Trophoblast cell (in vitro differentiated cells and primary cell): ENCODE results near the gene TRIM4. TPM values are rescaled to one million over a fixed set of nuclear protein-coding genes. Genes with fewer than 3 reads are reported as not detected.
"Not testable (repeated sequence)": the region's sequence is repeated elsewhere in the genome, so short reads cannot be mapped to it uniquely, and the experiment has no call there.

Source experiments
- DNase-seq, 2 donors: peaks; one replicate each; pipeline ENCODE4 v3.0.0-alpha.2; 2016
- H2AFZ ChIP-seq: 2 replicates; pipeline ENCODE4 v1.6.1; 2013; ENCODE audit warnings: low read length, moderate library complexity, mild to moderate bottlenecking; ENCODE audit not compliant: insufficient read depth, poor library complexity
- H2AK5ac ChIP-seq: 2 replicates; pipeline ENCODE4 v1.6.1; 2013; ENCODE audit warnings: mild to moderate bottlenecking, low read length
- H2BK120ac ChIP-seq: 2 replicates; pipeline ENCODE4 v1.6.1; 2013; ENCODE audit warnings: low read length, mild to moderate bottlenecking, moderate library complexity; ENCODE audit not compliant: insufficient read depth, poor library complexity
- H2BK12ac ChIP-seq: 2 replicates; pipeline ENCODE4 v1.6.1; 2013; ENCODE audit warnings: mild to moderate bottlenecking, low read length, moderate library complexity
- H2BK5ac ChIP-seq: 2 replicates; pipeline ENCODE4 v1.6.1; 2013; ENCODE audit warnings: low read length, low read depth, moderate library complexity, mild to moderate bottlenecking; ENCODE audit not compliant: poor library complexity
- H3K14ac ChIP-seq: 2 replicates; pipeline ENCODE4 v1.6.1; 2013; ENCODE audit warnings: mild to moderate bottlenecking, low read length
- H3K18ac ChIP-seq: 2 replicates; pipeline ENCODE4 v1.6.1; 2013; ENCODE audit warnings: mild to moderate bottlenecking, low read length
- H3K23ac ChIP-seq: 2 replicates; pipeline ENCODE4 v1.6.1; 2013; ENCODE audit warnings: low read length
- H3K27ac ChIP-seq: 2 replicates; pipeline ENCODE4 v1.5.1; 2013; ENCODE audit warnings: low read depth, mild to moderate bottlenecking, inconsistent platforms, low read length, moderate library complexity
- H3K27me3 ChIP-seq: 2 replicates; pipeline ENCODE4 v1.6.1; 2013; ENCODE audit warnings: inconsistent platforms, mild to moderate bottlenecking, low read length, moderate library complexity; ENCODE audit not compliant: insufficient read depth
- H3K36me3 ChIP-seq, 2 experiments: 1 replicate in 1 of 2; 2 replicates in 1 of 2; pipeline ENCODE4 v1.6.1; 2013; ENCODE audit warnings: low read length in 2 of 2, mild to moderate bottlenecking in 2 of 2, moderate library complexity in 1 of 2; ENCODE audit not compliant: insufficient read depth in 2 of 2, control insufficient read depth in 1 of 2
- H3K4ac ChIP-seq: 2 replicates; pipeline ENCODE4 v1.6.1; 2013; ENCODE audit warnings: low read depth, mild to moderate bottlenecking, low read length, moderate library complexity
- H3K4me1 ChIP-seq, 2 experiments: 1 replicate in 1 of 2; 2 replicates in 1 of 2; pipeline ENCODE4 v1.6.1; 2013; ENCODE audit warnings: low read length in 2 of 2, mild to moderate bottlenecking in 2 of 2, moderate library complexity in 1 of 2; ENCODE audit not compliant: insufficient read depth in 2 of 2, control insufficient read depth in 1 of 2
- H3K4me2 ChIP-seq: 2 replicates; pipeline ENCODE4 v1.6.1; 2013; ENCODE audit warnings: inconsistent platforms, mild to moderate bottlenecking, low read length, moderate library complexity
- H3K4me3 ChIP-seq: 2 replicates; pipeline ENCODE4 v1.5.1; 2013; ENCODE audit warnings: mild to moderate bottlenecking, low read depth, low read length, inconsistent platforms
- H3K79me1 ChIP-seq: one replicate; pipeline ENCODE4 v1.6.1; 2013; ENCODE audit warnings: low read length
- H3K79me2 ChIP-seq: 2 replicates; pipeline ENCODE4 v1.6.1; 2013; ENCODE audit warnings: low read length, mild to moderate bottlenecking; ENCODE audit not compliant: control insufficient read depth, insufficient read depth, poor library complexity
- H3K9ac ChIP-seq: 2 replicates; pipeline ENCODE4 v1.6.1; 2013; ENCODE audit warnings: mild to moderate bottlenecking, low read length
- H3K9me3 ChIP-seq: 2 replicates; pipeline ENCODE4 v1.6.1; 2013; ENCODE audit warnings: low read depth, mild to moderate bottlenecking, control low read depth, inconsistent platforms, low read length; ENCODE audit not compliant: insufficient read depth
- H4K12ac ChIP-seq: 2 replicates; pipeline ENCODE4 v1.6.1; 2013; ENCODE audit warnings: low read depth, mild to moderate bottlenecking, low read length, moderate library complexity
- H4K8ac ChIP-seq: 2 replicates; pipeline ENCODE4 v1.6.1; 2013; ENCODE audit warnings: low read depth, mild to moderate bottlenecking, low read length, moderate library complexity
- H4K91ac ChIP-seq: one replicate; pipeline ENCODE4 v1.6.1; 2013; ENCODE audit warnings: low read depth, mild to moderate bottlenecking, low read length, moderate library complexity
- WGBS: extraction: QIAGEN DNeasy Blood & Tissue Kit; methylation state at CpG from one replicate; pipeline ENCODE4 v1.1.7; 2013; ENCODE audit warnings: missing lambda C conversion rate; ENCODE audit not compliant: insufficient read length, insufficient coverage; ENCODE audit errors: extremely low coverage; 5-methylcytosine and 5-hydroxymethylcytosine counted together
- polyA plus RNA-seq: library from polyadenylated mRNA; stranded (reverse); fragments of 200-250 nt; gene quantifications from 2 replicates; pipeline ENCODE4 v1.2.3, GENCODE V29; 2013

The TRIM4 gene, protein sequence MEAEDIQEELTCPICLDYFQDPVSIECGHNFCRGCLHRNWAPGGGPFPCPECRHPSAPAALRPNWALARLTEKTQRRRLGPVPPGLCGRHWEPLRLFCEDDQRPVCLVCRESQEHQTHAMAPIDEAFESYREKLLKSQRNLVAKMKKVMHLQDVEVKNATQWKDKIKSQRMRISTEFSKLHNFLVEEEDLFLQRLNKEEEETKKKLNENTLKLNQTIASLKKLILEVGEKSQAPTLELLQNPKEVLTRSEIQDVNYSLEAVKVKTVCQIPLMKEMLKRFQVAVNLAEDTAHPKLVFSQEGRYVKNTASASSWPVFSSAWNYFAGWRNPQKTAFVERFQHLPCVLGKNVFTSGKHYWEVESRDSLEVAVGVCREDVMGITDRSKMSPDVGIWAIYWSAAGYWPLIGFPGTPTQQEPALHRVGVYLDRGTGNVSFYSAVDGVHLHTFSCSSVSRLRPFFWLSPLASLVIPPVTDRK
- polyA plus RNA-seq = 0.56 and 0.67 TPM in 2 replicates

DNA sequence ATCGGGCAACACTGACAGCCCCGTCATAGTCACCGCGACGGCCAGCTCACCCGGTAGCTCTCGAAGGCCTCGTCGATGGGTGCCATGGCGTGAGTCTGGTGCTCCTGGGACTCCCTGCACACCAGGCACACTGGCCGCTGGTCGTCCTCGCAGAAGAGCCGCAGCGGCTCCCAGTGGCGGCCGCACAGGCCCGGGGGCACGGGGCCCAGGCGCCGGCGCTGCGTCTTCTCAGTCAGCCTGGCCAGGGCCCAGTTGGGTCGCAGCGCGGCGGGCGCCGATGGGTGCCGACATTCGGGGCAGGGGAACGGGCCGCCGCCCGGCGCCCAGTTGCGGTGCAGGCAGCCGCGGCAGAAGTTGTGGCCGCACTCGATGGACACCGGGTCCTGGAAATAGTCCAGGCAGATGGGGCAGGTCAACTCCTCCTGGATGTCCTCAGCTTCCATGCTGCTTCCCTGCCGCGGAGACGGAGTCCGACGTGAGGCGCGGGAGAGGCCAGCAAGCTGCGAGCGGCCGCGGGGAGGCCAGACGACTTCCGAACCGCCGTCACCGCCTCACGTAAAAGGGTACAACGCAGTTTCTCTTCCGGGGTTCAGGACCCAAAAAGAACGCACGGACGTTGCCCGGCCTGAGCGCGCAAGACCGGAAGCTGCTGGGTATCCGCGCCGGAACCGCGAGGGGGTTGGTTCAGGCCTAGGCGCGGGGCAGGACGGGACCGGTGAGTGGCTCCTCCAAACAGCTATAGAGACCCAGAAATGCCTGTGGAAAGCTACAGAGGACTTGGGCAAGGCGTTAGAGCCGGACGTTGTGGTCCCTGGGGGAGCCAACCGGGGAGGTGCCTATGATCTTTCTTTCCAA lies at the start of gene TRIM4:
TRIM4 (minus strand) TSS at position 572 of the 855 bp plus-strand sequence; CDS start at position 443, 129 bp downstream.
- no peak within 1 kb of the TSS for H3K27ac ChIP-seq
- no peak within 1 kb of the TSS for H2AK5ac ChIP-seq
- H3K14ac ChIP-seq = no peak within 1 kb of the TSS
- no peak within 1 kb of the TSS for H3K23ac ChIP-seq
- H3K4ac ChIP-seq = no peak within 1 kb of the TSS
- H3K79me2 ChIP-seq = peaks cover 2% of the 10 kb centered on the region
- no peak within 1 kb of the TSS for H2BK12ac ChIP-seq
- no peak within 1 kb of the TSS for H4K12ac ChIP-seq
- no peaks in the 10 kb centered on the region for H3K79me1 ChIP-seq
- peak within 1 kb of the TSS; percentile 7 for H3K9ac ChIP-seq
- H3K27me3 ChIP-seq = no peaks in the 10 kb centered on the region
- H3K4me1 ChIP-seq = no peaks in the 10 kb centered on the region
- H3K9me3 ChIP-seq = peaks cover 3% of the 10 kb centered on the region
- DNase-seq = peak; percentile 58 to 73
- no peaks in the 10 kb centered on the region for H3K36me3 ChIP-seq
- no peak within 1 kb of the TSS for H3K18ac ChIP-seq
- no peak within 1 kb of the TSS for H2AFZ ChIP-seq
- H3K4me3 ChIP-seq = peak within 1 kb of the TSS; percentile 67
- no peak within 1 kb of the TSS for H2BK120ac ChIP-seq
- H3K4me2 ChIP-seq = peak within 1 kb of the TSS; percentile 54
- H4K8ac ChIP-seq = peak within 1 kb of the TSS; percentile 13
- WGBS = no CpG with 5 or more reads among the region's 81 CpGs
- no peak within 1 kb of the TSS for H2BK5ac ChIP-seq
- H4K91ac ChIP-seq = no peak within 1 kb of the TSS

DNA sequence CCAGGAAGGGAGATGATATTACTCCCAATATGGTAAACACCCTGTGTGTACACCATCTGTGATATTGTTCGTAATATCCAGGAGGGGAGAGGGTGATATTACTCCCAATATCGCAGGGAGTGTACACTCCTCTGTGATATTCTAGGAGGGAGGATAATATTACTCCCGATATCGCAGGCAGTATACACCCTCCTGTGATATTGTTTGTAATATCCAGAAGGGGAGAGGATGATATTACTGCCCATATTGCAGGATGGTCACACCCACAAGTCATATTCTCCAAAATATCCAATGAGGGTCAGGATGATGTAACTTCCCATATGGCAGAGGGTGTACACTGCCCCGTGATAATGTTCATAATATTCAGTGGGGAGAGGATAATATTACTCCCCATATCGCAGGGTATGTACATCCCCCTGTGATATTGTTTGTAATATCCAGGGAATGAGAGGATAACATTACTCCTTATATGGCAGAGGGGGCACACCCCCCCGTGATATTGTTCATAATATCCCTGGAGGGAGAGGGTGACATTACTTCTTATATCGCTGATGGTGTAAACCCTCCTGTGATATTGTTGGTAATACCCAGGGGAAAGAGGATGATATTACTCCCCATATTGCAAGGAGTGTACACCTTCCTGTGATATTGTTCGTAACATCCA lies 39.4 kb upstream of the TRIM4 start:
- Histone ChIP-seq H3K4me3 (no peak overlapping the region), H3K79me2 (no peaks in the 10 kb centered on the region), H3K4me2 (no peak overlapping the region), H3K36me3 (no peaks in the 10 kb centered on the region), H3K9ac (no peak overlapping the region), H2AK5ac (no peak overlapping the region), H4K12ac (no peak overlapping the region), H3K4ac (no peak overlapping the region), H3K23ac (no peak overlapping the region), H2AFZ (no peak overlapping the region), H2BK12ac (no peak overlapping the region), H3K4me1 (no peaks in the 10 kb centered on the region), H4K91ac (no peak overlapping the region), H3K14ac (no peak overlapping the region), H3K27me3 (no peaks in the 10 kb centered on the region), H4K8ac (no peak overlapping the region), H3K9me3 (no peaks in the 10 kb centered on the region), H2BK120ac (no peak overlapping the region), H3K79me1 (no peaks in the 10 kb centered on the region), H3K18ac (no peak overlapping the region), H3K27ac (no peak overlapping the region), H2BK5ac (no peak overlapping the region)
- no peak for DNase-seq
- no CpG with 5 or more reads among the region's 9 CpGs for WGBS

DNA sequence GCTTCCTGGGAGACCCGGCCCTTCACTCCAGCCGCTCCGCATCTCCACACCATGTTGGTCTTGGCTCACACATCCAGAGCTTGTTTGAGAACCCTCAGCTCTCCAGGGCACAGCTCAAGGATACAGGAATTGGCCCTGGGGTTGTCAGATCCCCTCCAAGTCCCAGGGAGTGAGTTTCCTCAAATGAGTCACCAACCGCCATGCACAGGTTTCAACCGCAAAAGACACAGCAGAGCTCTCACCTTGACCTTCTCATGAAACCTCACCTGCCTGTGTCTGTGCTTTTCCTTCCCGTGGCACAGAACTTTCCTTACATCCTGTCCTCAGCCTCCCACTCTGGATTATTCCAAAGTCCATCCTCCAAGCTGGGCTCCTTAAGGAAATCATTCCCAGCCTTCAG lies 35.9 kb upstream of the TRIM4 start:
- no peaks in the 10 kb centered on the region for H3K4me1 ChIP-seq
- H3K79me2 ChIP-seq = no peaks in the 10 kb centered on the region
- no peak overlapping the region for H3K18ac ChIP-seq
- H2AK5ac ChIP-seq = no peak overlapping the region
- no peaks in the 10 kb centered on the region for H3K36me3 ChIP-seq
- H2BK5ac ChIP-seq = no peak overlapping the region
- H3K27ac ChIP-seq = no peak overlapping the region
- no peak for DNase-seq
- H3K4me3 ChIP-seq = no peak overlapping the region
- H2BK120ac ChIP-seq = no peak overlapping the region
- no peak overlapping the region for H4K8ac ChIP-seq
- H3K9ac ChIP-seq = no peak overlapping the region
- no peak overlapping the region for H3K14ac ChIP-seq
- no peak overlapping the region for H3K4me2 ChIP-seq
- no peaks in the 10 kb centered on the region for H3K79me1 ChIP-seq
- no CpG with 5 or more reads among the region's 6 CpGs for WGBS
- no peak overlapping the region for H4K91ac ChIP-seq
- no peak overlapping the region for H2BK12ac ChIP-seq
- no peak overlapping the region for H2AFZ ChIP-seq
- no peaks in the 10 kb centered on the region for H3K27me3 ChIP-seq
- no peak overlapping the region for H4K12ac ChIP-seq
- peaks cover 7% of the 10 kb centered on the region for H3K9me3 ChIP-seq
- no peak overlapping the region for H3K23ac ChIP-seq
- H3K4ac ChIP-seq = no peak overlapping the region

DNA sequence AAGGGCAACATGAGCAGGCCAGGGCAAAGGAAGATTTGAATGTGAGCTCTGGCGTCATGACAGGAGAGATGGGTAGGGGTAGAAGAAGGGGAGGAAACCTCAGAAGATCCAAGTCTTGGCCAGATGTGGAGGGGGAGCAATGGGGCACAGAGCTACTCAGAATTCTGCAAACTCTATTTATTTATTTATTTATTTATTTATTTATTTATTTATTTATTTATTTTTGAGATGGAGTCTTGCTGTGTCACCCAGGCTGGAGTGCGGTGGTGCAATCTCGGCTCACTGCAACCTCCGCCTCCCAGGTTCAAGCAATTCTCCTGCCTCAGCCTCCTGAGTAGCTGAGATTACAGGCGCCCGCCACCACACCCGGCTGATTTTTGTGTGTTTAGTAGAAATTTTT lies 35.3 kb upstream of the TRIM4 start:
- H2AFZ ChIP-seq, H3K4me2 ChIP-seq, H3K4ac ChIP-seq, H3K79me2 ChIP-seq, H3K9ac ChIP-seq, H4K12ac ChIP-seq, H3K14ac ChIP-seq, H3K27ac ChIP-seq, H3K18ac ChIP-seq, H2BK5ac ChIP-seq, H3K4me1 ChIP-seq, H3K4me3 ChIP-seq, H3K9me3 ChIP-seq, H4K8ac ChIP-seq, H3K36me3 ChIP-seq, H4K91ac ChIP-seq, H2BK12ac ChIP-seq, H3K79me1 ChIP-seq, H3K27me3 ChIP-seq, H3K23ac ChIP-seq, H2BK120ac ChIP-seq, DNase-seq, H2AK5ac ChIP-seq: not testable (repeated sequence)
- WGBS = no CpG with 5 or more reads among the region's 7 CpGs
